ENCODE measurements around the gene PIGK. TPM values are rescaled to one million over a fixed set of nuclear protein-coding genes. Genes with fewer than 3 reads are reported as not detected.

PIGK gene
- total RNA-seq, 2 experiments from 2014 or later = 23.9 to 26.5 TPM

DNA sequence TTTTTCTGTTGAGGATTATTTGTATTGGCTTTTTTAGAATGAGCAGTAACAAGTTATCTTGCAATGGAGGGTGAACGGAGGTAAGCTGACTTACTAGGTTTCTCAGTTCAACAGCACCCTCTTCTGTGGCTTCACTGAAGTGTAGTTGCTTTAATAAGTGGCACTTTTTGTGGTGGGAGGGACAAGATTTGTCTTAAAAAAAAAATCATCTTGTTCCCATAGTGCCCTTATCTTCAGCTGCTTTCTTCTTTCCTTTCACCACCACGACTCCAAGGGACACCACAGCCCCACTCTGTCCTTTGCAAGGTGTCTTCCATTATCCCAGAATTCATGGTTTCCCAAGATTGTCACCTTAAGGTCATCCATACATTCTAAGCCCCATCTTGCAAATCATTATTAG, 92.9 kb downstream of the PIGK start:
- no peak overlapping the region for H3K27ac Mint-ChIP-seq
- H3K36me3 Mint-ChIP-seq = peaks cover 7% of the 10 kb centered on the region
- POLR2A ChIA-PET = no interaction called here
- intact Hi-C loops (cut with micrococcal nuclease) = loop anchor here (1.0 to 5.0 kb wide), 3 partner anchors 226 to 972 kb away; no protein-coding TSS in a partner anchor
- no peaks in the 10 kb centered on the region for H3K9me3 Mint-ChIP-seq
- no peaks in the 10 kb centered on the region for H3K4me1 Mint-ChIP-seq (ENCODE audit: low read depth)
- CTCF ChIA-PET = interaction anchor here (1.4 to 2.0 kb wide), 2 partner anchors 9 to 972 kb away, joined by 3 to 6 read pairs; no protein-coding TSS in a partner anchor
- no peak overlapping the region for H3K4me3 Mint-ChIP-seq
- no peak for DNase-seq
- no peaks in the 10 kb centered on the region for H3K27me3 Mint-ChIP-seq

DNA sequence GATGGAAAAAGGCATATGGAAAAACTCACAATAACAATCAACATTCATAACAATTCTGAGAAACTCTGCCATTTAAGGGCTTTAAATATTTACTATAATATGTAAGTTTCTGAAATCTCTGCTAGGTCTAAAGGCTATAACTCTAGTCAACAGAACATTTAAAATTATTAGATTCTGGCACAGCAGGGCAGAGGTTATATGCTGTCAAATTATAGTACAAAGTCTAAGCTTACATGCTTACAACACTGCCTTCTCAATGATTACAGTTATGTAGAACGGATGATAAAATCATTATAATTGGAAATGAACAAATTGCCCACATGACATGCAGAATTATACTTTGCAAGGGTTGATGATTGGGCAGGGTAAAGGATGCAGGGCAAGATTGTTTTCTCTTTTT, 97.7 kb downstream of the PIGK start:
- Mint-ChIP-seq H3K9me3 (no peaks in the 10 kb centered on the region), H3K4me1 (ENCODE audit: low read depth) (no peaks in the 10 kb centered on the region), H3K27ac (no peak overlapping the region), H3K27me3 (no peaks in the 10 kb centered on the region), H3K36me3 (peaks cover 24% of the 10 kb centered on the region), H3K4me3 (no peak overlapping the region)
- intact Hi-C loops (cut with micrococcal nuclease) = no loop called here
- DNase-seq = no peak
- CTCF ChIA-PET = no interaction called here
- POLR2A ChIA-PET = no interaction called here

DNA sequence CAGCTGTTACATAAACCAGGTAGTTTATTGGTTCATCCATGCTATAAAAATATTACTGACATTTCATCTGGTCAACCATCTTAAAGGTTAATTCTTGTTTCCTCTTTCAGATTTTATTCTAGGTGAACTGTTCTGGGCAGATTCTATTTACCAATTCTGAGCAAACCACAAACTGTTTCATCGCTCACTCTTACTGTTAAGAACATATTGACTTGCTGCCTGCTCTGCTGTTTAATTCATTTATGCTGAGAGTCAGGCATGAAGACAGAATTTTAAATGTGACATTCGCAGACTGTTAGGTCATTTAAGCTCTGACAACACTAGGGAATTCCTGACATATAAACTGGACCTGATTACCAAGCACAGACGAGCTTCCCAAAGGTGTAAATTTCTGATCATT, 98.3 kb downstream of the PIGK start:
- no peak overlapping the region for H3K4me3 Mint-ChIP-seq
- POLR2A ChIA-PET = no interaction called here
- intact Hi-C loops (cut with micrococcal nuclease) = no loop called here
- H3K4me1 Mint-ChIP-seq (ENCODE audit: low read depth) = no peaks in the 10 kb centered on the region
- H3K9me3 Mint-ChIP-seq = no peaks in the 10 kb centered on the region
- DNase-seq = no peak
- no peaks in the 10 kb centered on the region for H3K27me3 Mint-ChIP-seq
- no peak overlapping the region for H3K27ac Mint-ChIP-seq
- H3K36me3 Mint-ChIP-seq = peaks cover 25% of the 10 kb centered on the region
- CTCF ChIA-PET = no interaction called here

DNA sequence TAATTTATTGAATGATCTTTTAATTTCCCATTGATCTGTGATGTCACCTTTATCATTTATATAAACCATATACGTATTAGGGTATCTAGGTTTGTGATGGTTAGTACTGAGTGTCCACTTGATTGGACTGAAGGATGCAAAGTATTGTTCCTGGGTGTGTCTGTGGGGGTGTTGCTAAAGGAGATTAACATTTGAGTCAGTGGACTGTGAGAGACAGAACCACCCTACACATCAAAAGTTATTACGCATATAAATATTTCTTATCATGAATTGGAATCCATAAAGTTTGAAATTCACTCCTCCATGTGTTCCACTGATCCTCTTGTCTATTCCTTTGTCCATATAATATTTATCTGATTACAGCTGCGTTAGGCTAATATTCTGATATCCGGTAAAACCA, 100.5 kb downstream of the PIGK start:
- Mint-ChIP-seq H3K4me1 (ENCODE audit: low read depth) (no peaks in the 10 kb centered on the region), H3K9me3 (no peaks in the 10 kb centered on the region), H3K4me3 (no peak overlapping the region), H3K27ac (no peak overlapping the region), H3K36me3 (peaks cover 24% of the 10 kb centered on the region), H3K27me3 (no peaks in the 10 kb centered on the region)
- no peak for DNase-seq
- intact Hi-C loops (cut with micrococcal nuclease) = no loop called here
- ChIA-PET CTCF (no interaction called here), POLR2A (no interaction called here)

DNA sequence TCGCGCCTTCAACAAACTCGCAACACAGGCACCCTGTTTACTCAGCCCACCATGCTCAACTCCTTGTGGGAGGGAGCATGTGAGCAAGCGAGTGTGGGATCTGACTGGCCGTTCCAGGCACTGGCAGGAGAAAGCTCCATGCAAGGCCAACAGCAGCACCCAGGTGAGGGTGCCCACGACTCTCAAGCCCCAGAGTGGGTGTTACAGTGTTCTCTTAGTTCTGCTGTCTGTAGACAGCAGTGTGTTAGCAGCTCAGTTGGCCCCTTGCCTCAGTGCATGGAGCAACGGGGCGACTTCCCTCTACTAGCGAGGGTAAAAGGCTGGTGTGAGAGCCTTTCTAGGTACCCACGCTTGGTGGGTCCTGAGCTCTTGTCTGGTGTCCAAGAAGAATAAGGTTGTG, 114.6 kb downstream of the PIGK start:
- peaks cover 10% of the 10 kb centered on the region for H3K36me3 Mint-ChIP-seq
- CTCF ChIA-PET = no interaction called here
- no peaks in the 10 kb centered on the region for H3K4me1 Mint-ChIP-seq (ENCODE audit: low read depth)
- no peaks in the 10 kb centered on the region for H3K9me3 Mint-ChIP-seq
- no peaks in the 10 kb centered on the region for H3K27me3 Mint-ChIP-seq
- intact Hi-C loops (cut with micrococcal nuclease) = no loop called here
- no peak overlapping the region for H3K4me3 Mint-ChIP-seq
- POLR2A ChIA-PET = no interaction called here
- no peak for DNase-seq
- no peak overlapping the region for H3K27ac Mint-ChIP-seq

DNA sequence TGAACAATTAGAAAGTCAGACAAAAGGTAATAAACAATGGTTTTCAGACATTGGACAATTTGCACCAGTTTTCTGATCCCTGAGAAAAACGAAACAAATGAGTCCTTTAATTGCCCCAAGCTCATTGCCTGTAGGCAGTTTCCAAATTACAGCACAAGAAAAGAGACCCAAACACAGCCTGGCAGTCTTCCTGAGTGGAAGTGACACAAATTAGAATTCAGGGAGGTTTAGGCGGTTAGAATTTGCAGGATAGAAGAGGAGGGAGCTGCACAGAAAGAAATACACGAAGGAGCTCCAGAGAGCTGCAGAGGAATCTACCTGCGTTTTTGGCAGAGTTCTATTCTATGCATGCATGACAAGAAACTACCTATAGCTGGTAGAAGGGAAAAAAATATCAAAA, 115.7 kb downstream of the PIGK start:
- H3K27me3 Mint-ChIP-seq = no peaks in the 10 kb centered on the region
- no peak for DNase-seq
- peaks cover 2% of the 10 kb centered on the region for H3K36me3 Mint-ChIP-seq
- ChIA-PET CTCF (no interaction called here), POLR2A (no interaction called here)
- no peak overlapping the region for H3K27ac Mint-ChIP-seq
- intact Hi-C loops (cut with micrococcal nuclease) = no loop called here
- H3K4me1 Mint-ChIP-seq (ENCODE audit: low read depth) = no peaks in the 10 kb centered on the region
- no peaks in the 10 kb centered on the region for H3K9me3 Mint-ChIP-seq
- H3K4me3 Mint-ChIP-seq = no peak overlapping the region

DNA sequence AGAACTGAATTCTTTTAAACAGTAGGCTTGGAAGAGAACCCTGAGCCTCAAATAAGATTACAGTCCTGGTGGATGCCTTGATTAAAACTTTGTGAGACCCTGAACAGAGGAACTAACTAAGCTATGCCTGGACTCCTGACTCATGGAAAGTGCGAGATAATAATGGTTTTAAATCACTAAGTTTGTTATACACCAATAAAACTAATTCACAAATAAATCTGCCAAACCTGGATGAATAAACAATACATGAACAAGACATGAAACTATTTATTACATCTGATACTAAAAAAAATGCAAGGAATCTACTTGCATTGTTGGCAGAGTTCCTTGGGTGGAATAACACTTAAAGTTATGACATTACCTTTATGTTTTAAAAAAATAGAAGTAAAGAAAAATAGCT, 118.4 kb downstream of the PIGK start:
- POLR2A ChIA-PET = no interaction called here
- CTCF ChIA-PET = no interaction called here

DNA sequence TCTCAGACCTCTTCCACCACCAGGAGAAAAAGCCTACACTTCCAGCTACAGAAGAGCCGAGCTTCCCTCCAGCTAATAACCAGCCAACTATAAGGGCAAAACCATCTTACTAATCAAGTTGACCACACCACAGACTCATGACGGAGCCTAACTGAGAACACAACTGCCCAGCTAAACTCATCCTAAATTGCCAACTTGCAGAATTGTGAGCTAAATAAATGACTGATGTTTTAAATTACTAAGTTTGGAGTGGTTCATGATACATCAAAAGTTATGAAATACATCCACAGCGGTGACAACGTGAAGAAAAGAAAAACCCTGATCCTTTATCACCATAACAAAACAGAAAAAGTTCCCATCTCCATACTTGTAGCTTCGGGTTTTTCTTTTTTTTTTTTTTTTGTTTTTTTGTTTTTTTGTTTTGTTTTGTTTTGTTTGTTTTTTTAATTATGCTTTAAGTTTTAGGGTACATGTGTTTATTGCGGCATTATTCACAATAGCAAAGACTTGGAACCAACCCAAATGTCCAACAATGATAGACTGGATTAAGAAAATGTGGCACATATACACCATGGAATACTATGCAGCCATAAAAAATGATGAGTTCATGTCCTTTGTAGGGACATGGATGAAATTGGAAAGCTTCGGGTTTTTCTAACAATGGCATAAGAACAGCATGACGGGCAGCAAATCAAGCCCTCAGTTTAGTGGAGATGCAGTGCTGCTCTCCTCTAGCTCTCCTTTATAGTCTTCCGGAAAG, 122.6 kb downstream of the PIGK start:
- H3K4me1 Mint-ChIP-seq (ENCODE audit: low read depth) = no peaks in the 10 kb centered on the region
- H3K36me3 Mint-ChIP-seq = peaks cover 13% of the 10 kb centered on the region
- POLR2A ChIA-PET = no interaction called here
- no peaks in the 10 kb centered on the region for H3K27me3 Mint-ChIP-seq
- peaks cover 5% of the 10 kb centered on the region for H3K9me3 Mint-ChIP-seq
- CTCF ChIA-PET = interaction anchor here (0.6 kb wide), 1 partner anchor 944 kb away, joined by 5 read pairs; no protein-coding TSS in a partner anchor
- no peak overlapping the region for H3K27ac Mint-ChIP-seq
- DNase-seq = no peak
- intact Hi-C loops (cut with micrococcal nuclease) = no loop called here
- H3K4me3 Mint-ChIP-seq = no peak overlapping the region

More for the DNA sequence above, 118.4 kb downstream of the PIGK start:
- no peak for DNase-seq
- H3K36me3 Mint-ChIP-seq = peaks cover 13% of the 10 kb centered on the region
- H3K4me1 Mint-ChIP-seq (ENCODE audit: low read depth) = no peaks in the 10 kb centered on the region
- no peaks in the 10 kb centered on the region for H3K27me3 Mint-ChIP-seq
- no peak overlapping the region for H3K27ac Mint-ChIP-seq
- H3K9me3 Mint-ChIP-seq = peaks cover 5% of the 10 kb centered on the region
- intact Hi-C loops (cut with micrococcal nuclease) = no loop called here
- H3K4me3 Mint-ChIP-seq = no peak overlapping the region

DNA sequence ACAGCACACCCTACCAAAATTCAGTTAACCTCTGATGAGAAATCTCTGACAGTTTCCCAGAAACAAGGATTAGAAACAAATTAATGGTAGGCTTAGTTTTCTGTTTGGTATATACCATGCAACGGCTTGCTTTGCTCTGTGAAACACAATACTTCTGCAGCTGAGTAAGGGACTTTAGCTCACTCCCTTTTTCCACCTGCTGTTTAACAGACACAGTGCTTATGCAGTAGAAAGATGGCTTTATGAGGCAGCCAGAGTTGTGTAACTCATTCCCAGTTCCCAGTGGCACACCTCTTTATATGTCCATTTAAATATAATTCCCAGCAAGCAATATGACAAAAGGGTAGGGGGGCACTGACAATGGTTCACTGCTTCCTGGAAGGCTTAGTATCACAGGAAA, 124.0 kb downstream of the PIGK start:
- POLR2A ChIA-PET = no interaction called here
- H3K4me3 Mint-ChIP-seq = no peak overlapping the region
- DNase-seq = no peak
- peaks cover 5% of the 10 kb centered on the region for H3K9me3 Mint-ChIP-seq
- H3K36me3 Mint-ChIP-seq = peaks cover 16% of the 10 kb centered on the region
- intact Hi-C loops (cut with micrococcal nuclease) = no loop called here
- no peaks in the 10 kb centered on the region for H3K4me1 Mint-ChIP-seq (ENCODE audit: low read depth)
- no peak overlapping the region for H3K27ac Mint-ChIP-seq
- CTCF ChIA-PET = no interaction called here
- no peaks in the 10 kb centered on the region for H3K27me3 Mint-ChIP-seq

DNA sequence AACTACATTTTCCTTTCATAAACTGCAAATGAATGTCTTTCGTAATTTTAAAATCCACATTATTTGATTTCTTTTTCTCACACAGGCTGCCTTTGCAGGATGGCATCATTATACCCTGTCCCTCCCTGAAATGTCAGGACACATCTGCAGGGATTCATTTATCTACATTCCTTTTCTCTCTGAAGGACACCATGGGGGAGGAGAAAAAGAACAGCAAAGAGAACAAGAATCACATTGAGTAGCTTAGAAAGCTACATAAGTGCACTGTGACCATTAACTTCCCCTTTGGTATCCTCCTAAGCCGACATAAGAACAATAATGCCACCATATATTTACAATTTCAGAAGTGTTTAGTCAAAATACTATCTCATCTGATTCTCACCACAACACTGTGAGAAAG, 129.5 kb downstream of the PIGK start:
- no peaks in the 10 kb centered on the region for H3K27me3 Mint-ChIP-seq
- no peaks in the 10 kb centered on the region for H3K9me3 Mint-ChIP-seq
- peaks cover 5% of the 10 kb centered on the region for H3K36me3 Mint-ChIP-seq
- H3K27ac Mint-ChIP-seq = no peak overlapping the region
- POLR2A ChIA-PET = no interaction called here
- intact Hi-C loops (cut with micrococcal nuclease) = no loop called here
- H3K4me3 Mint-ChIP-seq = no peak overlapping the region
- no peak for DNase-seq
- CTCF ChIA-PET = interaction anchor here (1.0 kb wide), 1 partner anchor 444 kb away, joined by 3 read pairs; no protein-coding TSS in a partner anchor
- no peaks in the 10 kb centered on the region for H3K4me1 Mint-ChIP-seq (ENCODE audit: low read depth)

DNA sequence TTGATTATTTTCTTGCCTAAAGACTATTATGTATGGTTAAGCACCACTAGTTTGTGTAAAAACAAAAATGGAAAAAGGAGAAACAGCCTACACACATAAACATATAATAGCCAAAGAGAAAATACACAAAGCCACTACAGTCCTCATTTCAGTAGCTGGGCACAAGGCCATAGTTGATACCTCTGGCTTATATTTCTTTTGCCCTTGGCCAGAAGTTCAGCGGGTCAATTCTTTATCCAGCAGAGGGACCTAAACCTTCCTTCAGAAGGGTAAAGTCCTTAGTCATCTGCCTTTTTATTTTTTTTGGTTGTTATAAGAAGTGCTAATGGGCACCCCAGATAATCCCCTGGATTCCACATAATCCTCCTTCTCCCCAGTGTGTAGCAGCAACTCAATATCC, 134.1 kb downstream of the PIGK start:
- POLR2A ChIA-PET = no interaction called here
- peaks cover 2% of the 10 kb centered on the region for H3K36me3 Mint-ChIP-seq
- intact Hi-C loops (cut with micrococcal nuclease) = no loop called here
- H3K27ac Mint-ChIP-seq = no peak overlapping the region
- DNase-seq = no peak
- H3K4me3 Mint-ChIP-seq = no peak overlapping the region
- H3K4me1 Mint-ChIP-seq (ENCODE audit: low read depth) = no peaks in the 10 kb centered on the region
- H3K27me3 Mint-ChIP-seq = no peaks in the 10 kb centered on the region
- CTCF ChIA-PET = no interaction called here
- H3K9me3 Mint-ChIP-seq = no peaks in the 10 kb centered on the region

DNA sequence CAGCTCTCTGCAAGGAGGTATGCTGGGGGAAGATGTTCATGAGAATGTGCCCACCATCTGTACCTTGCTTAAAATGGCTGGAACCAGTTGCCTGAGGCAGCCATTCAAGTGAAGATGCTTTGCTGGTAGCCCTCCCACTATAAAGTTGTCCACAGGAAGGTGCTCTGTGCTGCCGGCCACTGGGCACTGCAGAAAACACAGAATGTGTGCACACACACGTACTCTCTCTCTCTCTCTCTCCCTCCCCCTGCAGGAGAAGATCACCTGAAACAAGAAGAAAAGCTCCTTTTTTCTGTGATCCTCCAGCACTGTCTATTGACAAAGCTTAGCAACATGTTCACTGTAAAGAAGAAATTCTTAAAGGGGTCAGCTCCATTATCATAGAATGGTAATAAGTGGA, 134.8 kb downstream of the PIGK start:
- no peak for DNase-seq
- Mint-ChIP-seq H3K36me3 (peaks cover 2% of the 10 kb centered on the region), H3K27ac (no peak overlapping the region), H3K4me1 (ENCODE audit: low read depth) (no peaks in the 10 kb centered on the region), H3K4me3 (no peak overlapping the region), H3K9me3 (no peaks in the 10 kb centered on the region), H3K27me3 (no peaks in the 10 kb centered on the region)
- CTCF ChIA-PET = no interaction called here
- intact Hi-C loops (cut with micrococcal nuclease) = no loop called here
- POLR2A ChIA-PET = no interaction called here

DNA sequence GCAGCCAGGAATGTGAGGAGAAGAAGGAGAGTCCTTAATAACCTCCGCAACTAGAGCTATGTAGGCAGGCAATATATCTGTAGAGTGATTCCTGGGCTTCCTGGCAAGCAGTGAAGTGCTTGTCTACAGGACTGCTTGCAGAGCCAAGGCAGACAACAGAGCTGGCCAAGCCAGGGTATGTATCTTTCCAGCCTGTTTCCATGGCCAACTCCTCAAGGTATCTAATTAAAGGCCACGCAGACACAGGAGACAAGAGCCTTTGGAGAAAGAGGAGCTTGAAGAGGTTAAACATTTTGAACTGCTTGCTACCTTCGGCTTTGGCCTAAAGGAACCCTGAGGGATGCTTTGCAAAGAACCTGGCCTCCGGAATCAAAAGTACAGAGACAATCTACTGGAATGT, 137.4 kb downstream of the PIGK start:
- intact Hi-C loops (cut with micrococcal nuclease) = no loop called here
- POLR2A ChIA-PET = no interaction called here
- CTCF ChIA-PET = no interaction called here
- no peaks in the 10 kb centered on the region for H3K9me3 Mint-ChIP-seq
- H3K27ac Mint-ChIP-seq = no peak overlapping the region
- DNase-seq = no peak
- no peaks in the 10 kb centered on the region for H3K36me3 Mint-ChIP-seq
- peaks cover under 1% of the 10 kb centered on the region for H3K27me3 Mint-ChIP-seq
- no peak overlapping the region for H3K4me3 Mint-ChIP-seq
- no peaks in the 10 kb centered on the region for H3K4me1 Mint-ChIP-seq (ENCODE audit: low read depth)
